GM12892 (cell line): ENCODE data around the gene NOTCH2.

ENCODE experiments used
- DNase-seq: peaks from one replicate; pipeline ENCODE4 v3.0.0; 2011; ENCODE audit not compliant: insufficient read length
- FAIRE-seq: peaks from 2 replicates; lab custom pipeline; 2011; peaks lifted over from hg19 to GRCh38; lab: Jason Lieb, UNC
- POLR2A ChIP-seq: IDR thresholded peaks from 2 replicates; pipeline ENCODE4 v1.6.1; 2011; ENCODE audit warnings: low read depth, low read length, control low read depth
- POLR2AphosphoS5 ChIP-seq: IDR thresholded peaks from 2 replicates; pipeline ENCODE4 v1.6.1; 2011; ENCODE audit warnings: low read depth, low read length, control low read depth
- TAF1 ChIP-seq: IDR thresholded peaks from 2 replicates; pipeline ENCODE4 v1.6.1; 2011; ENCODE audit warnings: low read depth, mild to moderate bottlenecking, control low read depth, low read length, borderline replicate concordance

Gene NOTCH2

DNA sequence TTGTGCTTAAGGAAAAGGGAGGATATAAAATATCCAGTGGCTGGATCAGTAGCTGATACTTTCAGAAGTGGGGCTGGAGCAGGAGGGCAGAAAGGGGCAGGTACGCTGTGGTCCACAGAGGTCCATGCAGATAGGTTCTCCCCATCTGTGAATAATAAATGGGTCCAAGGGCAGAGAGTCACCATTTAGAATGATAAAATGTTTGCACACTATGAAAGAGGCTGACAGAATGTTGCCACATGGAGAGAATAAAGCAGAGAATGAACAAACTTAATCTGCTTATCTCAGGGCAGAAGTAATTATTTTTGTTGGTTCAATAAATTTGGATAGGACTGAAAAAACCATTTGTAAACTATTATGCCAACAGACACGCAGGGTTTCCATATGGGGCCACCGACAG, 156.5 kb downstream of the NOTCH2 start:
- TF ChIP-seq TAF1 (no peak), POLR2AphosphoS5 (no peak), POLR2A (no peak)

DNA sequence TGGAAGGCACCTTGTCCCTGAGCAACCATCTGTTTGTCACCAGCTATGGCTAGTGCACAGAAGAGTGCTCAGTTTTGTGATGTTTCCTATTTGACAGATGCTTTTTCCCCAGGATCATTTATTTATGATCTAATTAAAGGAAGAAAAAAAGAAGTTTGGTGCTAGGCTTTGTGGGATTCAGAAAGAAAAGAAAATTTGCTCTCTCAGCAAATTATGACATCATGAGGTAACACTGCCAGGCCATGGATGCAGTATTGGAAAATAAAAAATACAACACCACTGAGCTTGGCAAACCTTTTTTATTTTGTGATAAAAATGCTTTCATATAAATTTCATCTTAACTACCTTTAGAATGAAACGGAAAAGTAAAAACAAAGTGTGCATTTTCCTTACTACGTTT, 157.7 kb downstream of the NOTCH2 start:
- FAIRE-seq, result no peak
- no peak for TF ChIP-seq POLR2A
- TF ChIP-seq TAF1, result no peak
- no peak for TF ChIP-seq POLR2AphosphoS5
- DNase-seq, result no peak

More for the DNA sequence above, 156.5 kb downstream of the NOTCH2 start:
- FAIRE-seq (no peak), DNase-seq (no peak)

DNA sequence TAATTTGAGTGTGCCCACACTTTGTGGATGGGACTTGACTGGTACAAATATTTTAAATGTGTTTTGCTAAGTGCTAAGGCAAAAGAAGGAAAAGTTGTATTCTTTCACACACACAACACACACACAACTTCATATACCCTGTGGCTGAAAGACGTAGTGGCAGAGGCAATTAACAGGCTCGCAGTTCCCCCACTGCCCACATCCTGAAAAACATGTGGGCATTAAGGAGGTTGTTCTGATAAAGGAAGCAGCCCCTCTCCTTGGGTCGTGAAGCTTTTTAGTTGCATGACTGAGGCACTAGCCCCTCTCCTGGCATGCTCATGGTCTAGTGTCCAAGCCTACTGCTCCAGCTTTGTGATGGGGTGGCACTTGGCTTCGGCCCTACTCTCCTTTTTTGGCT, 158.8 kb downstream of the NOTCH2 start:
- TF ChIP-seq POLR2AphosphoS5, result no peak
- no peak for TF ChIP-seq POLR2A
- no peak for TF ChIP-seq TAF1
- no peak for DNase-seq
- FAIRE-seq, result no peak

DNA sequence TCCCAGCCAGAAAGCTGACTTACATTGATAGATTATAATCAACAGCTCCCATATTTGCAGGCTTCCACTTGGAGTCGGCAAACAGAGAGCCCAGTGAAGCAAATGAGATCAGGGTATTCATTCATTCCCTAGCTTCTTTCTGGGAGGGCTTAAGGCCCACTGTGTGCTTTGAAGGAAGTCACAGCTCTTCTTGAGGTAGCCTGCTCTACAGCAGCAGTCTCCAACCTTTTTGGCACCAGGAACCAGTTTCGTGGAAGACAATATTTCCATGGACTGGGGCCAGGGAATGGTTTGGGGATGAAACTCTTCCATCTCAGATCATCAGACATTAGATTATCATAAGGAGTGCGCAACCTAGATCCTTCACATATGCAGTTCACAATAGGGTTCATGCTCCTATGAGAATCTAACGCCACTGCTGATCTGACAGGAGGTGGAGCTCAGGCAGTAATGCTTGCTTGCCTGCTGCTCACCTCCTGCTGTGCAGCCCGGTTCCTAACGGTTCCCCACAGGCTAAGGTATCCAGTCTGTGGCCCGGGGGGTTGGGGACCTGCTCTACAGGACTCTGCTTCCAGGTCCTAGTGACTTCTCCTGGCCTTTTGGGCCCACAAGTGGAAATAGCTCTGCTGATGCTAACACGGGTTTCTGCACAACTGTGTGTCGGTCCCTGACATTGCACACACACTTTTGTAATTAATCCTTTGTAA, 159.4 kb downstream of the NOTCH2 start:
- DNase-seq (no peak), FAIRE-seq (peak; percentile 50)

DNA sequence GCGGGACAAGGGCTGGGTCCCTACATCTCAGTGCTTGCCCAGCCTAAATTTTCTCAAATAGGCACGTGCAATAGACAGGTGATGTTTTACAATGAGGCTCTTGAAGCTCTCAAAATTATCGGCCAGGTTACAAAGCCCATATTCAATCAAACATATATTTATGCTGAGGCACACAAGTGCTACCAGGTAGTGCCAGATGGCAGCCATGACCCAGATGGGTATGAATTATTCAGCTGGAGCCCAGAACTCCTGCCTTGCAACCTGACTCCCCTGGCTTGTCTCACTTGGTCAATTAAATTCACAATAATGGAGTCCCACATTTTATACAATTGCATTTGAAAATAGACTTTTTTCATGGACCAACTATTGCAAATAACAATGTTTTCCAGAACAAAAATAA, 160.8 kb downstream of the NOTCH2 start:
- TF ChIP-seq POLR2AphosphoS5 (no peak), TAF1 (no peak), POLR2A (no peak)
- DNase-seq (no peak), FAIRE-seq (no peak)

More for the DNA sequence above, 159.4 kb downstream of the NOTCH2 start:
- TF ChIP-seq POLR2AphosphoS5 (no peak), TAF1 (no peak), POLR2A (no peak)

DNA sequence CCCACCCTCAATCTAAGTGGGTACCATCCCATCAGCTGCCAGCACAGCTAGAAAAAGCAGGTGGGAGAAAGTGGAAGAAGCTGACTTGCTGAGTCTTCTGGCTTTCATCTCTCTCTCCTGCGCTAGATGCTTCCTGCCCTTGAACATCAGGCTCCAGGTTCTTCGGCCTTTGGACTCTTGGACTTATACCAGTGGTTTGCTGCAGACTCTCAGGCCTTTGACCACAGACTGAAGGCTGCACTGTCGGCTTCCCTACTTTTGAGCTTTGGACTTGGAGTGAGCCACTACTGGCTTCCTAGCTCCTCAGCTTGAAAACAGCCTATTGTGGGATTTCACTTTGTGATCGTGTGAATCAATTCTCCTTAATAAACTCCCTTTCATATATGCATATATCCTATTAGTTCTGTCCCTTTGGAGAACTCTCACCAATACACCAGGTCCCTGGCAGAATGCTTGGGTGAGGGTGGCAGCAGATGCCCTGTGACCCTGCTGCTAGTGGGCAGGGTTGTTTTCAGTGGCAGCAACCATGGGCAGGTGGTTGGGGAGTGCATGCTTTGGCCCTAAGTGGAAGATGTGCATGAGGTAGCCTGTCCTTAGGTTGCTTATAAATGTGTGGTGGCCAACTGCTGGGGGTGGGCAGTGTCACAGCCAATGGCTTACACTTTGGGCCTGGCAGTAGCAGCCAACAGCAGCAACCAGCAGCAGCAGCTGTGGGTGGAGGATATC, 162.4 kb downstream of the NOTCH2 start:
- DNase-seq (no peak), FAIRE-seq (no peak)
- TF ChIP-seq TAF1 (no peak), POLR2AphosphoS5 (no peak), POLR2A (no peak)

GRCh38 chr1:119903443-119903835, 166.0 kb downstream of the NOTCH2 start:
- DNase-seq (no peak), FAIRE-seq (no peak)
- TF ChIP-seq POLR2AphosphoS5 (no peak), POLR2A (no peak), TAF1 (no peak)

DNA sequence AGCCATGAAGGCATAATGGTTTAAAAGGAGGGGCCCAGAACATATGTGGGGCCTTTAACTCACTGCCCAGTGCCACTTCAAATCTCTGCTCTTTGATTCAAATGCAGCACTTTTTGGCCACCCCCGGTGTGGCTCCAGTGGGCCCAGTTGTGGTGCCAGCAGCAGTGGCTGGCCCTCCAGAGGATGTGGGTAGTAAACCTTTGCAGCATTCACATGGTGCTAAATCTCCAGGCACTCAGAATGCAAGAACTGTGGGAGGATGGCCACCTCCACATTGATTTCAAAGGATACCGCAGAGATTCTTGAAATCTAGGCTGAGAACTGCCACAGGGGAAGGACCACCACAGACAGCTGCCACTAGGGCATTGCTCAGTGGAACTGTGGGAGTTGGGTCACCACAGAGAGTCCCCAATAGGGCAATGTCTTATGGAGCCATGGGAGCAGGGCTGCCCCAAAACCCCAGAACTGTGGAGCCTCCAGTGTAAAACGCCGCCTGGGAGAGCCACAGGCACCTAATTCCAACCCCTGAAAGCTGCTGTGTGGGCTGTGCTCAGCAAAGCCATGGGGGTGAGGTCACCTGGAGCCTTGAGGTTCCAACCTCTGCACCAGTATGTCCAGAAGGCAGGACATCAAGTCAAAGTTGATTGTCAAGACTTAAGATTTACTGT, 166.6 kb downstream of the NOTCH2 start:
- TF ChIP-seq POLR2A, result no peak
- TF ChIP-seq TAF1, result no peak
- TF ChIP-seq POLR2AphosphoS5, result no peak
- FAIRE-seq (no peak), DNase-seq (no peak)

GRCh38 chr1:119898981-119899720, 170.3 kb downstream of the NOTCH2 start:
- TF ChIP-seq POLR2A (no peak), POLR2AphosphoS5 (no peak), TAF1 (no peak)
- no peak for DNase-seq
- no peak for FAIRE-seq

DNA sequence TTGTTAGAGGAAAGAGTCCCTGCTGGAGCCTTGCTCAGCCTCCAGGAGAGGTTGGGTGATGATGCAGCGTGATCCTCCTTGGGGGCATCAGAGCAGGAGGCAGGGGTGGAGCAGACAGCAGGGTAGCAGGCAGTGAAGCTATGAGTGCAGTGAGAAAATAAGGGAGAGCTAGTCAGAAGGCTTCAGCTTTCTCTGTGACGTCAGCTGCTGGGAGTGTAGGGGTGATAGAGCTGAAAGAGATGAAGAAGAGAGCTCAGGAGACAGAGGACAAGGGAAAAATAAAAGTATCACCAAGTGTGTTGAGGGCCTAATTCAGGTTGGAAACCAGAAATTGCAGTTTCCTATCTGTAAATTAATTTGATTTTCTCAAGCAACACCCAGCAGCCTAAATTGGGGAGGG, 170.9 kb downstream of the NOTCH2 start:
- no peak for DNase-seq
- no peak for TF ChIP-seq POLR2A
- TF ChIP-seq TAF1, result no peak
- TF ChIP-seq POLR2AphosphoS5, result no peak
- no peak for FAIRE-seq

DNA sequence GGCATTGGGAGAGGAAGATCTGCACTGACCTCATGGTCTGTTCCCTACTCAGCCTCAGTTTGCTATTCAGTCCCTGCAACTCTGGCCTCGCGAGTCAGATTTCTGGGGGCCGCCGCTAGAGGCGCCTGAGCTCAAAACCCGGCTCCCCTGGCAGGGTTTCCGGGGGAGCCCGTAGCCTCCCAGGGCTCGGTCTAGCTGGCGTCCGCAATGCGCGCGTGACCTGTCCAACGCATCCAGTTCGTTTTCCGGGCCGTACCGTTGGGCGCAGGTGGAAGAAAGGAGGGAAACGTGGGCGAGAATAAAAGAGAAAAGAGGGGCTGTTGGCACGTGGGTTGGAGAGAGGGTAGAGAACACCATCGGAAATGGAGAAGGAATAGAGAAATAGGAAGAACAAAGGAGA, 173.2 kb downstream of the NOTCH2 start, which contains the start of gene ADAM30:
ADAM30 (minus strand) TSS at position 213 of the 400 bp plus-strand sequence; CDS start at position 34, 179 bp downstream.
- TF ChIP-seq POLR2A (no peak), TAF1 (no peak), POLR2AphosphoS5 (no peak)
- DNase-seq (no peak), FAIRE-seq (no peak)
